ENCODE measurements around the gene SKIDA1.
"Not testable (repeated sequence)": the region's sequence is repeated elsewhere in the genome, so short reads cannot be mapped to it uniquely, and the experiment has no call there.

DNA sequence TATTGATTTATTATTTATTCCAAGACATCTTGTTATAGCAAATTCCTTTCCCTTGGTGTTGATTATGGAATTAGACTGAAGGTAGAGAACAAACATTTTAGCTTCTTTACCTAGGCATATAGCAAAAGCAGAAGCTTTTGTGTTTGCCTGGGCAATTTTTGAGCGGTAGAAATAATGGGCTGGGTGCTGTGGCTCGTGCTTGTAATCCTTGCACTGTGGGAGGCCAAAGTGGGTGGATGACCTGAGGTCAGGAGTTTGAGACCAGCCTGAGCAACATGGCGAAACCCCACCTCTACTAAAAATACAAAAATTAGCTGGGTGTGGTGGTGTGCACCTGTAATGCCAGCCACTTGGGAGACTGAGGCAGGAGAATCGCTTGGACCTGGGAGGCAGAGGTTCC lies 15.2 kb upstream of the SKIDA1 start:
- TF ChIP-seq, protein P1, sequence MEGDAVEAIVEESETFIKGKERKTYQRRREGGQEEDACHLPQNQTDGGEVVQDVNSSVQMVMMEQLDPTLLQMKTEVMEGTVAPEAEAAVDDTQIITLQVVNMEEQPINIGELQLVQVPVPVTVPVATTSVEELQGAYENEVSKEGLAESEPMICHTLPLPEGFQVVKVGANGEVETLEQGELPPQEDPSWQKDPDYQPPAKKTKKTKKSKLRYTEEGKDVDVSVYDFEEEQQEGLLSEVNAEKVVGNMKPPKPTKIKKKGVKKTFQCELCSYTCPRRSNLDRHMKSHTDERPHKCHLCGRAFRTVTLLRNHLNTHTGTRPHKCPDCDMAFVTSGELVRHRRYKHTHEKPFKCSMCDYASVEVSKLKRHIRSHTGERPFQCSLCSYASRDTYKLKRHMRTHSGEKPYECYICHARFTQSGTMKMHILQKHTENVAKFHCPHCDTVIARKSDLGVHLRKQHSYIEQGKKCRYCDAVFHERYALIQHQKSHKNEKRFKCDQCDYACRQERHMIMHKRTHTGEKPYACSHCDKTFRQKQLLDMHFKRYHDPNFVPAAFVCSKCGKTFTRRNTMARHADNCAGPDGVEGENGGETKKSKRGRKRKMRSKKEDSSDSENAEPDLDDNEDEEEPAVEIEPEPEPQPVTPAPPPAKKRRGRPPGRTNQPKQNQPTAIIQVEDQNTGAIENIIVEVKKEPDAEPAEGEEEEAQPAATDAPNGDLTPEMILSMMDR (conservative IDR thresholded peaks at IDR 0.05; ENCODE audit: low read depth in 2 of 2), result not testable (repeated sequence)
- not testable (repeated sequence) for TF ChIP-seq POLR2AphosphoS5 (IDR thresholded peaks at IDR 0.05; ENCODE audit: low read depth); EZH2phosphoT487 (IDR thresholded peaks at IDR 0.05; ENCODE audit: unreplicated experiment)
